OCI-LY7 (cell line): ENCODE data around the gene PSKH1. TPM values are rescaled to one million over a fixed set of nuclear protein-coding genes. Genes with fewer than 3 reads are reported as not detected.

Source experiments
- BruUV-seq: library from RNA; stranded (reverse); fragments of 400-500 nt; replicated peaks from 2 replicates; lab custom pipeline; 2021; lab: Mats Ljungman, UMichigan
- CTCF ChIA-PET: fragments of 300-600 bp; sonication (Branson Sonifier 250); formaldehyde crosslinking; loops from one replicate; lab custom pipeline; 2022; ENCODE audit warnings: antibody characterized with exemption; ENCODE audit not compliant: unreplicated experiment; lab: Charles Lee
- POLR2A ChIA-PET: fragments of 300-600 bp; sonication (Branson Sonifier 250); formaldehyde crosslinking; loops from one replicate; lab custom pipeline; 2022; ENCODE audit warnings: antibody characterized with exemption; lab: Charles Lee
- DNase-seq: peaks from one replicate; pipeline ENCODE4 v3.0.0-alpha.2; 2015; ENCODE audit warnings: low spot score
- H2AFZ ChIP-seq: fragments of 200-600 bp; sonication (generic), shearing (Covaris generic); 2 replicates; pipeline ENCODE4 v1.6.1; 2014; ENCODE audit warnings: mild to moderate bottlenecking, antibody characterized with exemption, low read length, moderate library complexity
- H3K27ac ChIP-seq: fragments of 200-600 bp; sonication (generic); 2 replicates; pipeline ENCODE4 v1.5.1; 2014; ENCODE audit warnings: mixed run types, low read depth, mild to moderate bottlenecking, moderate library complexity, low read length, inconsistent platforms; ENCODE audit not compliant: poor library complexity, severe bottlenecking
- H3K36me3 ChIP-seq: fragments of 200-600 bp; sonication (generic); 2 replicates; pipeline ENCODE4 v1.6.1; 2014; ENCODE audit warnings: mild to moderate bottlenecking, antibody characterized with exemption, low read length, moderate library complexity, mixed read lengths; ENCODE audit not compliant: insufficient read depth
- H3K4me1 ChIP-seq: fragments of 200-600 bp; sonication (generic); 2 replicates; pipeline ENCODE4 v1.5.1; 2014; ENCODE audit warnings: mild to moderate bottlenecking, low read length; ENCODE audit not compliant: insufficient read depth, poor library complexity, severe bottlenecking
- H3K4me2 ChIP-seq: fragments of 200-600 bp; sonication (generic); 2 replicates; pipeline ENCODE4 v1.6.1; 2014; ENCODE audit warnings: mild to moderate bottlenecking, low read length
- H3K4me3 ChIP-seq: fragments of 200-600 bp; sonication (generic); 2 replicates; pipeline ENCODE4 v1.5.1; 2014; ENCODE audit warnings: mild to moderate bottlenecking, low read depth, low read length; ENCODE audit not compliant: poor library complexity, severe bottlenecking
- H3K79me2 ChIP-seq: fragments of 200-600 bp; sonication (generic); 2 replicates; pipeline ENCODE4 v1.6.1; 2016; ENCODE audit warnings: low read depth, mild to moderate bottlenecking, low read length, moderate library complexity, mixed read lengths; ENCODE audit not compliant: insufficient read depth
- H3K9me2 ChIP-seq: fragments of 200-600 bp; sonication (generic); 2 replicates; pipeline ENCODE4 v1.6.1; 2016; ENCODE audit warnings: mild to moderate bottlenecking, low read length, mixed read lengths; ENCODE audit not compliant: insufficient read depth
- H3K9me3 ChIP-seq: fragments of 200-600 bp; sonication (generic); 2 replicates; pipeline ENCODE4 v1.6.1; 2014; ENCODE audit warnings: mild to moderate bottlenecking, mixed run types, low read length, mixed read lengths
- H4K20me1 ChIP-seq: fragments of 200-600 bp; sonication (generic); 2 replicates; pipeline ENCODE4 v1.6.1; 2014; ENCODE audit warnings: mild to moderate bottlenecking, antibody characterized with exemption, low read length, moderate library complexity, mixed read lengths; ENCODE audit not compliant: insufficient read depth
- EZH2phosphoT487 ChIP-seq: fragments of 200-600 bp; sonication (generic); IDR thresholded peaks from 2 replicates; pipeline ENCODE4 v1.6.1; 2018; ENCODE audit warnings: low read depth, borderline replicate concordance, mild to moderate bottlenecking, mixed run types, antibody characterized with exemption, low read length, moderate library complexity, mixed read lengths
- intact Hi-C: fragments of 100-400 bp; cut with micrococcal nuclease; formaldehyde crosslinking; loops from one replicate; pipeline ENCODE4 v1.10.0; 2022; ENCODE audit not compliant: unreplicated experiment
- total RNA-seq, 2 experiments: library from RNA; depleted of rRNA in 1 of 2; stranded (reverse); fragments of >200 nt in 1 of 2; shearing (Covaris generic) in 1 of 2; gene quantifications; 2 replicates each; pipeline ENCODE4 v1.2.3, GENCODE V29; 2014 to 2022
- TF ChIP-seq, protein P1 (sequence below): fragments of 200-600 bp; sonication (generic); conservative IDR thresholded peaks from 2 replicates; pipeline ENCODE4 v1.5.1; 2014; ENCODE audit warnings: mild to moderate bottlenecking, antibody characterized with exemption, low read length, moderate library complexity, mixed read lengths

PSKH1 gene
- total RNA-seq, 2 experiments from 2014 or later = 10.4 to 27.1 TPM

GRCh38 chr16:67945392-67945933, 52.4 kb downstream of the PSKH1 start:
- peaks cover 8% of the 10 kb centered on the region for H3K4me1 ChIP-seq
- H4K20me1 ChIP-seq = no peaks in the 10 kb centered on the region
- H3K79me2 ChIP-seq = no peaks in the 10 kb centered on the region
- no TSS peak for BruUV-seq
- intact Hi-C loops = no loop called here
- H3K4me3 ChIP-seq = no peak overlapping the region
- no peak overlapping the region for H2AFZ ChIP-seq
- DNase-seq = no peak
- H3K9me2 ChIP-seq = no peaks in the 10 kb centered on the region
- TF ChIP-seq, protein P1, sequence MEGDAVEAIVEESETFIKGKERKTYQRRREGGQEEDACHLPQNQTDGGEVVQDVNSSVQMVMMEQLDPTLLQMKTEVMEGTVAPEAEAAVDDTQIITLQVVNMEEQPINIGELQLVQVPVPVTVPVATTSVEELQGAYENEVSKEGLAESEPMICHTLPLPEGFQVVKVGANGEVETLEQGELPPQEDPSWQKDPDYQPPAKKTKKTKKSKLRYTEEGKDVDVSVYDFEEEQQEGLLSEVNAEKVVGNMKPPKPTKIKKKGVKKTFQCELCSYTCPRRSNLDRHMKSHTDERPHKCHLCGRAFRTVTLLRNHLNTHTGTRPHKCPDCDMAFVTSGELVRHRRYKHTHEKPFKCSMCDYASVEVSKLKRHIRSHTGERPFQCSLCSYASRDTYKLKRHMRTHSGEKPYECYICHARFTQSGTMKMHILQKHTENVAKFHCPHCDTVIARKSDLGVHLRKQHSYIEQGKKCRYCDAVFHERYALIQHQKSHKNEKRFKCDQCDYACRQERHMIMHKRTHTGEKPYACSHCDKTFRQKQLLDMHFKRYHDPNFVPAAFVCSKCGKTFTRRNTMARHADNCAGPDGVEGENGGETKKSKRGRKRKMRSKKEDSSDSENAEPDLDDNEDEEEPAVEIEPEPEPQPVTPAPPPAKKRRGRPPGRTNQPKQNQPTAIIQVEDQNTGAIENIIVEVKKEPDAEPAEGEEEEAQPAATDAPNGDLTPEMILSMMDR = no peak
- TF ChIP-seq EZH2phosphoT487 = no peak
- H3K27ac ChIP-seq = no peak overlapping the region
- no peaks in the 10 kb centered on the region for H3K36me3 ChIP-seq
- POLR2A ChIA-PET = interaction anchor here (0.6 kb wide), 1 partner anchor 56 kb away, joined by 4 read pairs; no protein-coding TSS in a partner anchor
- H3K4me2 ChIP-seq = no peak overlapping the region
- CTCF ChIA-PET = no interaction called here
- H3K9me3 ChIP-seq = no peaks in the 10 kb centered on the region

DNA sequence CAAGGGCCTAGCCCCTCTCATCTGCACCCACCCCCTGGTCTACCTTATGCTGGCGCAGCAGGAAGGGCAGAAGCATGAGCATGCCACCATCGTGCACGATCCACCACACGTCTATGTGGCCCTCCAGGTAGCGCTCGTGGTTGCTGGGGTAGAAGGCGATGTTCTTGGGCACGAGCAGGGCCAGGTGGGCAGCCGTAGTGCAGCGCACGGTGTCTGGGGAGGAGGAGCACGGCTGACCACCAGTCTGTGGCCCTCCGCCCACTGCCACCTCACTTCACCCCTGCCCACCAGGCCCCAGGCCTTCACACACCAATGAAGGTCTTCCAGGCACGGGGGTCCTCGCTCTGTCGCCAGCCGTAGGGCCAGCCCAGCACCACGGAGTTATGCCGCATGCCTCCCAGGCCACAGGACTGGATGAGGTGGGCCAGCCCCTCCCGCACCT, 53.1 kb downstream of the PSKH1 start:
- Histone ChIP-seq H3K4me2 (no peak overlapping the region), H3K36me3 (no peaks in the 10 kb centered on the region), H3K4me1 (peaks cover 8% of the 10 kb centered on the region), H3K4me3 (no peak overlapping the region), H4K20me1 (no peaks in the 10 kb centered on the region), H3K79me2 (no peaks in the 10 kb centered on the region), H3K27ac (no peak overlapping the region), H2AFZ (no peak overlapping the region), H3K9me2 (no peaks in the 10 kb centered on the region), H3K9me3 (no peaks in the 10 kb centered on the region)
- BruUV-seq = no TSS peak
- intact Hi-C loops = no loop called here
- CTCF ChIA-PET = interaction anchor here (0.6 kb wide), 1 partner anchor 12 kb away, joined by 3 read pairs; no protein-coding TSS in a partner anchor
- no peak for DNase-seq
- POLR2A ChIA-PET = interaction anchor here (0.6 kb wide), 1 partner anchor 56 kb away, joined by 4 read pairs; no protein-coding TSS in a partner anchor
- TF ChIP-seq, protein P1 = no peak
- no peak for TF ChIP-seq EZH2phosphoT487

- DNase-seq = no peak
- no peaks in the 10 kb centered on the region for H3K36me3 ChIP-seq
- no peaks in the 10 kb centered on the region for H3K9me3 ChIP-seq
- H2AFZ ChIP-seq = no peak overlapping the region
- no peak for TF ChIP-seq EZH2phosphoT487
- TF ChIP-seq, protein P1 = no peak
- CTCF ChIA-PET = interaction anchor here (0.6 kb wide), 1 partner anchor 13 kb away, joined by 3 read pairs; no protein-coding TSS in a partner anchor
- no peaks in the 10 kb centered on the region for H3K4me1 ChIP-seq
- no peaks in the 10 kb centered on the region for H3K9me2 ChIP-seq
- no TSS peak for BruUV-seq
- H3K79me2 ChIP-seq = no peaks in the 10 kb centered on the region
- no peaks in the 10 kb centered on the region for H4K20me1 ChIP-seq
- intact Hi-C loops = no loop called here
- H3K27ac ChIP-seq = no peak overlapping the region
- H3K4me3 ChIP-seq = no peak overlapping the region
- no peak overlapping the region for H3K4me2 ChIP-seq
- POLR2A ChIA-PET = no interaction called here
Observed at GRCh38 chr16:67946966-67947558, 54.0 kb downstream of the PSKH1 start.
